Esophagus squamous epithelium (tissue), 4 donors: ENCODE data around the gene MPP3.

ENCODE experiments used
- CTCF ChIP-seq, 6 experiments: fragments of 450-650 bp in 4 of 6; fragments of 200-600 bp in 2 of 6; sonication (generic) in 2 of 6; IDR thresholded peaks; one replicate each; pipeline ENCODE4 v1.5.1; 2016 to 2019; ENCODE audit warnings: antibody characterized with exemption in 6 of 6, mild to moderate bottlenecking in 4 of 6, moderate library complexity in 4 of 6
- POLR2A ChIP-seq, 4 donors: fragments of 450-650 bp; IDR thresholded peaks; one replicate each; pipeline ENCODE4 v1.6.1; 2017; ENCODE audit warnings: antibody characterized with exemption in 4 of 4, mild to moderate bottlenecking in 4 of 4, moderate library complexity in 3 of 4

- TF ChIP-seq CTCF (IDR thresholded peaks at IDR 0.05) (no peak), POLR2A (IDR thresholded peaks at IDR 0.05) (peak in 2 of 4 donors; percentile 72 to 82)
Observed at GRCh38 chr17:43832976-43833829, at the start of gene MPP3.
